GM21360 (cell line): ENCODE measurements around the gene UBE2QL1.

Experiments
- ATAC-seq: cut with Tn5 transposase; IDR thresholded peaks from one replicate; pipeline ENCODE4 v1.9.1; 2021; ENCODE audit warnings: mild to moderate bottlenecking, moderate library complexity; ENCODE audit not compliant: unreplicated experiment

The UBE2QL1 gene

GRCh38 chr5:6522923-6523322 lies 74.3 kb downstream of the UBE2QL1 start:
- no peak for ATAC-seq

- no peak for ATAC-seq
Observed at GRCh38 chr5:6525422-6525821, 76.8 kb downstream of the UBE2QL1 start.

- ATAC-seq = no peak
Observed at GRCh38 chr5:6525910-6526309, 77.3 kb downstream of the UBE2QL1 start.

DNA sequence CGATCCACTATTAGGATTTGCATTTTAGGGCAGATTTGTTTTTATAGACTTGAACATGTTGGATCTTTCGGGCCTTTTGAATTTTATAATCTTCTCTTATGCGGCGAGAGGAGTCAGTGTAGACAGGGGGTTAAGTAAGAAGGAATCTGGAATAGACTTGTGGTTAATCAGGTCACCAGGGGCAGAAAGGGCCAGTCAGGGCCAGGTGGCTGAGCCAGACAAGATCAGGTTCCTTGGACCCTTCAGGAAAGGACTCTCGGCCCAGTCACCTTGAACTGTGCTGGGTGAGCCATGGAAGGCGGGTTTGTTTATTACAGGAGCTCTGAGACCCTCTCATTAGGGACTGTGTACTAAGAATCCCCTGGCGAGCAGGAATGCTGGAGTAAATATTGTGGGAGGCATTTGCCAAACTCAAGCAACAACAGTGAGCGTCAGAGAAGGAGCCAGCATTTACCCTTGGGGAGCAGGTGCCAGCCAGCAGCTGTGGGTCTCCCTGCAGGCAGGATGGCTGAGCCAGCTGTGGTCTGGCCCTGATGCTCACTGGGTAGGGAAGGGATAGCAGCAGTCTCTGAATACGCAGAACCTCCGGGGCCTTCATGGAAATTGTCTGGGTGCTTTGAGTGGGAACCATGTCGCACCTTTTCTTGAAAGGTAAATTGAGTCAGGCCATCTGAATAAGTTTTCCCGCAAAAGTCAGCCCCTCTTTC lies 79.2 kb downstream of the UBE2QL1 start:
- no peak for ATAC-seq

DNA sequence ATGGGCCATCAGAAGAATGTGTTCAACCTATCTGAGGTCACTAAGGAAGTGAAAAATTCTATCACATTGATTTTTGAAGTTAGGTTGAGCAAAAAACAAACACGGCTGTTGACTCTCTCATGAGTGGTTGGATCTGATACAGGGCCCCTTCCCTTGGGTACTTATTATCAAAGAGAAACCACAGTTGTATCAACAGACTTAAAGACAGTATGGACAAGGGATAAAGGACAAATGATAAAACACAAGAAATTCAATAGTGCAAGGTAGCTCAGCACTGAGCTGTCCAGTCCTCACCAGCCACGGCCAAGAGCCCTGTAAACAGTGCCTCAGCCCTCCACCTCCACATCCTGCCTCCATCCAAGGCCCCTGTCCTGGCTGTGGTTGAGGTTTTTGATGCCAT lies 86.9 kb downstream of the UBE2QL1 start:
- ATAC-seq = no peak

DNA sequence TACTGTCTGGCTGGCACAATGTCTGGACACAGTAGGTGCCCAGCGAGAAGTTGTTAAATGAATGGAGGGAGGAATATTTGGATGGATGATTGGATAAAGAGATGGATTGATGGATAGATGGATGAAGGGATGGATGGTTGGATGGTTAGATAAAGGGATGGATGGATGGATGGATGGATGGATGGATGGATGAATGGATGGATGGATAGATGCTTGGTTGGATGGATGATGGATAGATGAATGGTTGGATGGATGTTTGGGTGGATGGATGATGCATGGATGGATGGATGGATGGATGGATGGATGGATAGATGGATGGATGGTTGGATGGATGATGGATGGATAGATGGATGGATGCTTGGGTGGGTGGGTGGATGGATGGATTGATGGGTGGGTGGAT lies 90.4 kb downstream of the UBE2QL1 start:
- ATAC-seq = no peak

GRCh38 chr5:6540111-6540827 lies 91.6 kb downstream of the UBE2QL1 start:
- no peak for ATAC-seq

GRCh38 chr5:6541256-6542013 lies 92.8 kb downstream of the UBE2QL1 start:
- ATAC-seq = no peak

DNA sequence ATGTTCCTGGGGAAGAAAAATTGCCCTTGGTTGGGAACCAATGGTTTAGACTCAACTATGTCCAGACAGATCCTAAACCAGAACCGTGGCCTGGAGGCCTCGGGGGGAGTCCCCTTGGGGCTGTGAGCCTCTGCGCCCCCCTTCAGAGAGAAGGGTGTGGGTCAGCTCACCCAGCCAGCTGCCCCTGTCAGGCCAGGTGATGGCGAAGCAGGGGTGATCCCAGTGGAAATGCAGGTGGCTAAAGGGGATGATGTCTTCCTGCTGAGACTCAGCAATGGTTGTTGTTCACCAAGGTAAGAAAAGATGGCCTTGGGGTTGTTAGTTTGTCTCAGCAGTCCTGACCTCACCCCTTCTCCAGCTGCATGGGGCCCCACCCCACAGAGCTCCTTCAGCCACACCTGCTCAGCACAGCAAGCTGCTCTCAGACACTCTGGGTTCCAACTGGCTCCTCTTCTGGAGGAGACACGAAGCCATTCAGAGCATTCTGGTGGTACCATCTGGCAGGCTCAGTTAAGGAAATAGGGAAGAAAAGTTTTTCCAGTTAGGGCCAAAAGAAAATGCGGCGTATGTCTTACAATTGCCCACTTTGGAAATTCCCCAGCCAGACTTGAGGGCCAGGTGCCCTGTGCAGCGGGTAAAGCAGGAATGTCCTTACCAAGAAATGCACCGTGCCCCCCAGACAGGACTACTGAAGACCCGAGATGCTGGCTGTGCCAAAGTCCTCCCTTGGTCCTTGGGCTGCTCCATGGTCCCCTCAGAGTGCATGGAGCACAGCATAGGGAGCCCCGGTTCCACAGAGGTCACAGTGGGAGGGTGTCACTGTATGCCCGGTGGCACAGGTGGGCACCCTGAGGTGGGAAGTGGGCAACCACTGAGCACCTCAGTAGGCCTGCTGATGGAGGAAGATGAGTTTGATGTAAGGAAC lies 94.0 kb downstream of the UBE2QL1 start:
- ATAC-seq = no peak

GRCh38 chr5:6543346-6543730 lies 94.7 kb downstream of the UBE2QL1 start:
- no peak for ATAC-seq

DNA sequence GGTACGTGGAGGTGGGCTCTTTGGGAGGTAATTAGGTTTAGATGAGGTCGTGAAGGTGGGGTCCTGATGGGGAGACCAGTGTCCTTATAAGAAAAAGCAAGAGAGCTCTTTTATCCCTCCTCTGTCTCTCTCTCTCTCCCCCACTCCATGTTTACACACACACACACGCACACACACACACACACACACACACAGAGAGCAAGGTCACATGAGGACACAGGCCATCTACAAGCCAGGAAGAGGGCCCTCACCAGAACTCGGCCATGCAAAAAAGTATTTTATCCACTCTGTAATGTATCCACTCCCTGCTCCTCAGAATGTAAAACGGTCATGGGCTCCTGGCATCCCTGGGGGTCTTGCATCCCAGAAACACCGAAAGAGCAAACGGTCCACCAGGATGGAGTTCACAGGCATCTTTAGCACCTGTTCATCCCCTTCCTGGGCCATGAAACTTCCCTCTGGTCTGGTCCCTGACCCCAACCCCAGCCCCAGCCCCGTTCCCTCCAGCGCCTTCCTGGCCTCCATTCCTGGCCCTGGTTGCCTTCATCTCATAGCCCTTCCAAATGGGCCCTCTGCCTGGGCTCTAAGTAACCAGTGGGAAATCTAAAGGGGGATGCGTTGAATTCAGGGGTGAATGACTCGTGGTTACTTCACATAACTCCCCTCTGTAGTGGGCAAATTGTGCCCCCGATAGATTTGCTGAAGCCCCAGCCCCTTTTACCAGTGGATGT lies 95.3 kb downstream of the UBE2QL1 start:
- no peak for ATAC-seq
